ENCODE data around the gene EFNA2.

EFNA2 gene

GRCh38 chr19:1249298-1249989, 36.2 kb upstream of the EFNA2 start:
- peak; percentile 95 for DNase-seq (ENCODE audit: low read depth)

DNA sequence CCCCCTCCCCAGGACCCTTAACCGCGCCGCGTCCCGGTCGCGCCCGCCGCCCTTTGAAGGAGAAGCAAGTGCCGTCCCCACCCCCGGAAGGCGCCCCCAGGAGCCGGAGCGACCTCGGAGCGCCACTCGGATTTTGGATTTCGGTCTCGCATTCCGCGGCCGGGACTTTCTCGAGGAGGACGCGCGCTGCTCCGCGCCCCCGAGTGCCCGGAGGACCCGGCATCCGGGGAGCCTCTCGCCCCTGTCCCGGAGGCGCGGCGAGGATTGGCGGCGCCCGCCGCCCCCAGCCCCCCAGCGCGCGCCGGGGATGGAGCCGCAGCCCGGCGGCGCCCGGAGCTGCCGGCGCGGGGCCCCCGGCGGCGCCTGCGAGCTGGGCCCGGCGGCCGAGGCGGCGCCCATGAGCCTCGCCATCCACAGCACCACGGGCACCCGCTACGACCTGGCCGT, 35.7 kb upstream of the EFNA2 start:
- DNase-seq (ENCODE audit: low read depth): no peak

GRCh38 chr19:1250437-1251260, 35.0 kb upstream of the EFNA2 start:
- peak; percentile 56 for DNase-seq (ENCODE audit: low read depth)

GRCh38 chr19:1251330-1252220, 34.1 kb upstream of the EFNA2 start:
- peak; percentile 83 for DNase-seq (ENCODE audit: low read depth)

DNA sequence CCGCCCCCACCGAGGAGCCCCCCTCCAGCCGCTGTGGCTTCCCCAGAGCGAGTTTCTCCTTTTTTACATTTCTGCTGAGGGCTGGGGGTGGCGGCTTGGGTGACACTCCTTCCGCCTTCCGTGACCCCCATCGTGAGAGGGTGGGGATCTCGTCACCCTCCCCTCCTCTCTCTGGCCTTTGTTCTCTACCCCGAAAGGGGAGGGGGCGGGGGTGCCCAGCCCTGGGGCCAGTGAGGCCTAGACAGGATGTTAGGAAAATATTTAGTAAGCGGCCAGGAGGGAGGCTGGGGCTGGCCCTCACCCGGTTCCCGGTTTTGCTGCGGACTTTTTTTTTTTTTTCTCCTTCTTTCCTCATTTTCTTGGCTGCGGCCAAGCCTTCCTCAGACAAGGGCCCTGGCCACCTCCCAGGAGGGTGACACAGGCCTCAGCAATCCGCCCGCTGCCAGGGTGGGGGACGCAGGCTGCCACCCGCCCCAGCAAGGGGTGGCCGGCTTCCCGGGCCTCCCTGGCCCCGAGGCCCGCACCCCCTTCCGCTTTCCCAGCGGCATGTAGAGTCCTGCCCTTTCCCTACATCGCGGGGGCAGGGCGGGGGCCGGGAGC, 33.4 kb upstream of the EFNA2 start:
- peak; percentile 95 for DNase-seq (ENCODE audit: low read depth)

GRCh38 chr19:1252821-1253513, 32.7 kb upstream of the EFNA2 start:
- DNase-seq (ENCODE audit: low read depth): peak; percentile 95

- DNase-seq (ENCODE audit: low read depth): peak; percentile 81
Observed at GRCh38 chr19:1253514-1254080, 32.1 kb upstream of the EFNA2 start.

DNA sequence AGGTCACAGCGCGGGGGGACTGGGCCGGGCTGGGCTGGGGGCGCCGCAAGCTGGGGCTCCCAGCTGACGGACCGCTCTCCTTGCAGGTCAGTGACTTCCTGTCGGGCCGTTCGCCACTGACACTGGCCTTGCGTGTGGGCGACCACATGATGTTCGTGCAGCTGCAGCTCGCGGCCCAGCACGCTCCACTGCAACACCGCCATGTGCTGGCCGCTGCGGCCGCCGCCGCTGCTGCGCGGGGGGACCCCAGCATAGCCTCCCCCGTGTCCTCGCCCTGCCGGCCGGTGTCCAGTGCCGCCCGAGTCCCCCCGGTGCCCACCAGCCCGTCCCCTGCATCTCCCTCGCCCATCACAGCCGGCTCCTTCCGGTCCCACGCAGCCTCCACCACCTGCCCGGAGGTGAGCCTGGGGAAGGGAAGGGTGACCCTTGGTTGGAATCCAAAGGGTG, 31.6 kb upstream of the EFNA2 start:
- DNase-seq (ENCODE audit: low read depth): no peak

DNA sequence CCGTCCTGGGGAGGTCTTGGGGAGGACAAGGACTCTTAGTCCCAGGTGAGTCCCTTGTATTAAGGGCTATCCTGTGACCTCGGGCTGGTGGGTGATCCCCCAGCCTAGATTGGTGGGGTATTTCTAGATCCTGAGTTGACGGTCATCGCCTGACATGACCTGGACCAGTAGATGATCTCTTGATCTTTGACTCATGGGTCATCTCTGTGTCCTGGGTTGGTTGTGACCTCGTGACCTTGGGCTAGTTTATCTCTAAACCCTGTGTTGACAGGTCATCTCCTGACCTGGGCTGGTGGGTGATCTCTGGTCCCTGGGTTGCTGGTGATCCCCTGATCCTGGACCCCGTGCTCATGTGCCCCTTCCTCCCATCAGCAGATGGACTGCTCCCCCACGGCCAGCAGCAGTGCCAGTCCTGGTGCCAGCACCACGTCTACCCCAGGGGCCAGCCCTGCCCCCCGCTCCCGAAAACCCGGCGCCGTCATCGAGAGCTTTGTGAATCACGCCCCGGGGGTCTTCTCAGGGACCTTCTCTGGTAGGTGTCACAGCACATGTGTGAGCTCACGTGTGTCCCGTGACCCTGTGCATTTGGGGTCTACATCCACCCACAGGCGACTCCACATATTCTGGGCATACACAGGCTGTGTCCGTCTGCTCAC, 31.0 kb upstream of the EFNA2 start:
- no peak for DNase-seq (ENCODE audit: low read depth)

GRCh38 chr19:1255186-1256161, 30.2 kb upstream of the EFNA2 start:
- no peak for DNase-seq (ENCODE audit: low read depth)

GRCh38 chr19:1256646-1257474, 28.8 kb upstream of the EFNA2 start:
- DNase-seq (ENCODE audit: low read depth): no peak

DNA sequence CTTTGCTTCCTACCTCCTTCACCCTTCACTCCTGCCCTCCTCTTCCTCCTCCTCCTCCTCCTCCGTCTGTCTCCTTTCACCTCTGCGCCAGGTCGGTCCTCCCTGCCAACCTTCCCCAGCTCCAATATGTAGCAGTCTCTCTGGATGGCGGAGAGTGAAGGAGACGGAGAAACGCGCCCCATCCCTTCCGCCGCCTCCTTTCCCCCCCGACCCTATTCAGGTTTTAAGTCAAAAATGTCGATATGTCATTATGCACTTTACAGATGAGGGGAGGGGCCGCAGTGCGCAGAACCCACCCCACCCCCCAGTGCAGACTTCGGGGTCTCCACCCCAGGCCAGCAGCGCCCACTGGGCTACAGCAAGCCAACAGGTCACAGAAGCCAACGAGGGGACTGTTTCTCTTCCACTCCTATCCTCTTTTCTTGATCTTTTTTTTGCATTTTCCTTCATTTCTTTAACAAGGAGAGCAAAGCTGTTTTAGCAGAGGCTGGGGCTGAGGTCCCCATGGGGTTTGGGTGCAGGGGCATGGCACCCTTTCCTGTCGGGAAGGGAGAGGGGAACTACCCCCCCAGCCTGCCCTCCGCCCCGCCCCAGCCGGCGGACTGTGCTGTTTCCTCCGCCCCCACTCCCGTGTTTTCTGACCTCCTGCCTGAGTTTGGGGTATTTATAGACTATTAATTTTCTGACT, 28.1 kb upstream of the EFNA2 start:
- DNase-seq (ENCODE audit: low read depth): no peak

- no peak for DNase-seq (ENCODE audit: low read depth)
Observed at GRCh38 chr19:1258163-1258492, 27.5 kb upstream of the EFNA2 start.

DNA sequence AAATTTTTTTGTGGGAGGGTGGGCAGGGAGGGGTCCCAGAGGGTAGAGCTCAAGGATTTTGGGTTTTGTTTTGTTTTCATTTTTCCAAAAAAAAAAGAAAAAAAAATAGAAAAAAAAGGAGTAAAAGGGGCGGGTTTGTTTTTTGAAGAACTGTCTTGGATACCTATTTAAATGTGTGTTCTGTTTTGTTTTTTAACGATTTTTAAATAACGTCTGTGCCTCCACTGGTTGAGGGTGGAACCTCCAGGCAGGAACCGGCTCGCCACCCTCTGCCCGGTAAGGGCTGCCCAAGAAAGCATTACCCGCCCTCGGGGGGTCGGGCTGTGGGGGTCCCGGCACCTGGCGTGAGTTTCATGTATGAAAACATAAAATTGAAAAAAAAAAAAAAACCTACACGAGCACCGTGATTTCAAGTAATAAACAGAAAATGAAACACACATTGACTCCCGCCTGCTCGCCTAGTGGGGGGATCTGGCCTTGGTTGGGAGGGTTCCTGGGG, 26.9 kb upstream of the EFNA2 start:
- no peak for DNase-seq (ENCODE audit: low read depth)

- peak; percentile 75 for DNase-seq (ENCODE audit: low read depth)
Observed at GRCh38 chr19:1259206-1259875, 26.3 kb upstream of the EFNA2 start.

GRCh38 chr19:1259876-1260748, 25.6 kb upstream of the EFNA2 start:
- DNase-seq (ENCODE audit: low read depth): peak; percentile 62

Data from ELR (cell line).